ENCODE data around the gene PPHLN1.
A peak's percentile ranks its signal among the peaks of the same experiment; 100 is the strongest.
"Not testable (repeated sequence)": the region's sequence is repeated elsewhere in the genome, so short reads cannot be mapped to it uniquely, and the experiment has no call there.

The PPHLN1 gene

GRCh38 chr12:42325326-42325652 is 678 bp upstream of the PPHLN1 start:
- DNase-seq: no peak

- DNase-seq: peak in 2 of 3 experiments; percentile 35 to 74
Observed at GRCh38 chr12:42326541-42327226, 717 bp downstream of the PPHLN1 start.

DNA sequence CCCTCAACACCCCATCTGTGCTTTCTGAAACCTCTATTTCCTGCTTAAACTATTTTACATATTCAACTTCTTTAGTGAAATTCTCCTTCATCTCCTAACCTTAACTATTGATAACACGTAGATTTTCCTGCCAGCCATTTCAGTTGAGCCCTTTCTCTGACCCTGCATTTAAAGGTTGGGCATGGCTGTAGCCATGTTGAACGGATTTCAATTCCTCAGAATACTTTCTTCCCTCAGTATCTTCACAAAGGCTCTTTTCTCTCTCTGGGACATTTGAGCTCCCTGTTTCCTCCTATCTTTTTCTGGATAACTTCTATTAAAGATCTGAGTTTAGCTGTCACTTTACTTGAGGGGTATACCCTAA is 1.2 kb downstream of the PPHLN1 start:
- DNase-seq: no peak

DNA sequence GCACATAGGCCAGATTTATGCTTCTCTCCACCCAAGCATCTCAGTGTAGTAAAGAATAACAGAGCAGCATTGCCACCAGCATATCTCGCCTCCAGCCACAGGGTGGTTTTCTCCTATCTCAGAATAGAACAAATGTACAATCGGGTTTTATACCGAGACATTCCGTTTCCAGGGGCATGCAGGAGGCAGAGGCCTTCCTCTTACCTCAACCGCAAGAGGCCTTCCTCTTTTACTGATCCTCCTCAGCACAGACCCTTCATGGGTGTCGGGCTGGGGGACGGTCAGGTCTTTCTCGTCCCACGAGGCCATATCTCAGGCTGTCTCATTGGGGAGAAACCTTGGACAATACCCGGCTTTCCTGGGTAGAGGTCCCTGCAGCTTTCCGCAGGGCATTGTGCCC is 4.1 kb downstream of the PPHLN1 start:
- not testable (repeated sequence) for DNase-seq

GRCh38 chr12:42332301-42333285 is 6.6 kb downstream of the PPHLN1 start:
- peak; percentile 43 to 79 (median 70) for DNase-seq

GRCh38 chr12:42336286-42336685 is 10.3 kb downstream of the PPHLN1 start:
- DNase-seq: no peak

GRCh38 chr12:42338280-42338679 is 12.3 kb downstream of the PPHLN1 start:
- DNase-seq: no peak

- no peak for DNase-seq
Observed at GRCh38 chr12:42342028-42342427, 16.1 kb downstream of the PPHLN1 start.

DNA sequence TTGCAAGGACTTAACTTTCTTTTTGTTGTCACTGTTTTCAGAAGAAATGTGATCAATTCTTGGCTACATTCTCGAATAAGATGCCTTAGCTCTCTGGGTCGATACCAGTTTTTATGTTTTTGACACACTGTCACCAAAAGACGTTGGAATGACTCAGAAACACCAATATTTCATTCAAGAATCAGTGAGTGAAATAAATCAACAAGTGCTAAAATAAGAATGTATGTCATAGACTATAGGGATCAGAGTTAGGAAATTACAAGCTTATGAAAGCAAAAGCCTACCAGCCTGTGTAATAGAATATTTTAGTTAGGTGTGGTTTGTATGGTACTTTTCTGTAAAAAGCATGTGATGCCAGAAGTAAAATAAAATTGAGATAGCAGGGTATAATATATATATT is 17.8 kb downstream of the PPHLN1 start:
- no peak for DNase-seq

GRCh38 chr12:42346403-42347002 is 20.5 kb downstream of the PPHLN1 start:
- DNase-seq: no peak

GRCh38 chr12:42349119-42350020 is 23.4 kb downstream of the PPHLN1 start:
- DNase-seq: not testable (repeated sequence)

GRCh38 chr12:42350021-42350407 is 24.0 kb downstream of the PPHLN1 start:
- DNase-seq: not testable (repeated sequence)

- no peak for DNase-seq
Observed at GRCh38 chr12:42356344-42356743, 30.4 kb downstream of the PPHLN1 start.

- no peak for DNase-seq
Observed at GRCh38 chr12:42360747-42361403, 34.9 kb downstream of the PPHLN1 start.

DNA sequence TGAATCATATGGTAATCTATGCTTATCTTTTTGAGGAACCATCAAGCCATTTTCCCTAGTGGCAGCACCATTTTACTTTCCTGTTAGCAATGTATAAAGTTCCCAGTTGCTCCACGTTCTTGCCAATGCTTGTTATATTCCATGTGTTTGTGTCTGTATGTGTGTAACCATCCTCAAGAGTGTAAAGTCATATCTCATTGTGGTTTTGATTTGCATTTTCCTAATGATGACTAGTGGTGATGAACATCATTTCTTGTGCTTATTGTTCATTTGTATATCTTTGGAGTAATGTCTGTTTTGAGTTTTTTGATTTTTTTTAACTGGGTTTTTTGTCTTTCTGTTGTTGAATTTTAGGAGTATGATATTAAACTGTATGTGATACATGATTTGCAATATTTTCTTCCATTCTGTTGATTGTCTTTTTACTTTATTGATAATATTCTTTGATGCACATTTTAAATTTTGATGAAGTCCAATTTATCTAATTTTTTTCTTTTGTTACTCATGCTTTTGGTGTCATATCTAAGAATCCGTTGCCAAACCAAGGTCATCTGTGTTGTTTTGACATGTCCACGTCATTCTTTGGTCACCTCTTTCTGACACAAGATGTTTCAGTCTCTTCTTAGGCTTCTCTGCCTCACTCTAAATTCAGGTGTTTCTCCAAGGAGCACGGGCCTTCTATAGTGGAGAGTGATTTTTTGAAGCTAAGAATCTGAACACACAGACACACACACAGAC is 36.1 kb downstream of the PPHLN1 start:
- DNase-seq: no peak

DNA sequence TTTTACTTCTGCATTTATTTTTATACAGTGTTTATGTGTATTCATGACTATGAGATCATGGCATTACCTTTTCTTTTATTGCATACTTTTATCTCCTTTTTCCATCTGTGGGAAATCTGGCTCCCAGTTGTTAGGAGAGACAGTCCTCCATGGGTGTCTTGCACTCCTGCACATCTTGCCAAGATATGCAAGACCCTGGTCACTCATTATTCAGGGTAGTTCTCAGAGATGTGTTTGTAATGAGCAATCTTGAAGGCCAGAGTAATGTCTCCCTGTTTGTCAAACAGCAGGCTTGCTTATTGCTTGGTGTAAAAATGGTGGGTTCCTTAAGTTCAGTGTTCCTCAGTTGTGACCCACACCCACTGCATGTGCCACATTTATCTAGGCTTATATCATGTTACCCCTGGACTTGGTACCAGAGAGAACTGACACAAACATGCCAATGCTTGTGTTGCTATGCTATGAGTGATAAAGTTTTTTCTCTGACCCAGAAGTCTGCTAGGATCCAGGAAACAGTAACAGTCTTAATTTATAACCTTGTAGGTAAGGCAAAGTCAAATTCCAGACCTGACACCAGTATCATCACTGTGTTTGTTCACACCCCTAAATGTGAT is 36.8 kb downstream of the PPHLN1 start:
- DNase-seq: no peak

DNA sequence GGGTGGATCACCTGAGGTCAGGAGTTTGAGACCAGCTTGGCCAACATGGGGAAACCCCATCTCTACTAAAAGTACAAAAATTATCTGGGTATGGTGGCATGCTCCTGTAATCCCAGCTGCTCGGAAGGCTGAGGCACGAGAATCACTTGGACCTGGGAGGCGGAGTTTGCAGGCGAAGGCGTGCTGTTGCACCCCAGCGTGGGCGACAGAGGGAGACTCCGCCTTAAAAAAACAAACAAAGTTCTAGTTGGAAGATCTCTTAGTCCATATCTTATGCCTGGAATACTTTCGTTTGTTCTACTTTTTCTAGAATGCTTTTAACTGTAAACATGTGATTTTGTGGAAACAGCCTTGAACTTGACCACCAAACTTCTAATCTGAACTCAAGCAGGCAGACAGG is 38.7 kb downstream of the PPHLN1 start:
- no peak for DNase-seq

- no peak for DNase-seq
Observed at GRCh38 chr12:42365486-42365885, 39.5 kb downstream of the PPHLN1 start.

DNA sequence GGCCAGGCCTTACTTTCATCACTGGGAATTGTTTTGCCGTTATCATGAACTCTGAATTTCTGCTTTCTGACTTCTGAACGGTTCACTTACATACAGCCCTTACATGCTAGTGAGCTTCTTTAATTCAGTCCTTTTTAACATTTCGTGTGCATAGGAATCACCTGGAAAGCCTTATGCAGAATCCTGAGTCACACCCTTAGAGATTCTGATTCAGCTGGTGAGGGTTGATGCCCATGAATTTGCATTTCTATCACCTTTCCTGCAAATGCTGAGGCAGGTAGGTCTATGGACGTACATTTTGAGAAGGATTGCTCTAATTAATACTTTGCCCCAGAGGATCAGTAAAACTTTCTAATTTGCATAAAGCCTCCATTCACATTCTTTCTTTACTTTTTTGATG is 44.0 kb downstream of the PPHLN1 start:
- DNase-seq: no peak

DNA sequence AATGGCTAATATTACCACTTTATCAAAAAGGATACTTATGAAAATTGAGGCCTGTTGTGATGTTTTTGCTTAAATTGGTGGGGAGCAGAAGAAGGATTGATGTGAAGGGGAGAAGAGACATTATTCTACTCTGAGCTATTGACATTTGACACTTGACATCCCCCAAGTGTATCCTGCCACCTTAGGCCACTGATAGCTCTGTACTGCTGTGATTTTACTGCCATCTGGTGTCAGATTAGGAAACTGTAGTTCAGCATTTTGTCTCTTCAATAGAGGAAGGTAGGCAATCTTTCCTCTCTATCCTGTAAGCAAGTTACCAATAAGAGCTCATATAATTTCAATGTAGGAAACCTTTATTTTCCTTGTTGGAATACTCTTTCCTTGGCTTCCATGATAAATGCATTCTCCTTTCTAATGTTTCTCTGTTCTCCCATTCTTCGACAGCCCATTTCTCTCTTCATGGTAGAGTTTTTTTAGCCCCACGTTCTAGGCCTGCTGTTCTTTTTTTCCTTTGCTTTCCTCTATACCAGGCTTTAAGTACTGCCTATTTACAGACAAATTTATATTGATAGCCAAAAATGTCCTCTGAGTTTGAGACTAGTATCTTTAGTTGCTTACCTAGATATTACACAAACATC is 46.3 kb downstream of the PPHLN1 start:
- DNase-seq: peak; percentile 36 to 84 (median 74)
